ENCODE results near the gene HSD17B13.
"Not testable (repeated sequence)": the region's sequence is repeated elsewhere in the genome, so short reads cannot be mapped to it uniquely, and the experiment has no call there.

Gene HSD17B13

GRCh38 chr4:87315000-87315399, 7.7 kb downstream of the HSD17B13 start:
- not testable (repeated sequence) for DNase-seq (ENCODE audit: low spot score)

- no peak for DNase-seq (ENCODE audit: low spot score)
Measured at GRCh38 chr4:87313756-87314155, 8.9 kb downstream of the HSD17B13 start.

- DNase-seq (ENCODE audit: low spot score) = no peak
Measured at GRCh38 chr4:87311684-87312083, 11.0 kb downstream of the HSD17B13 start.

GRCh38 chr4:87310691-87311335, 11.9 kb downstream of the HSD17B13 start:
- no peak for DNase-seq (ENCODE audit: low spot score)

- no peak for DNase-seq (ENCODE audit: low spot score)
Measured at GRCh38 chr4:87309625-87310024, 13.1 kb downstream of the HSD17B13 start.

- no peak for DNase-seq (ENCODE audit: low spot score)
Measured at GRCh38 chr4:87306056-87306455, 16.6 kb downstream of the HSD17B13 start.

GRCh38 chr4:87305562-87305961, 17.1 kb downstream of the HSD17B13 start:
- DNase-seq (ENCODE audit: low spot score) = no peak

GRCh38 chr4:87304745-87305432, 17.8 kb downstream of the HSD17B13 start:
- no peak for DNase-seq (ENCODE audit: low spot score)

- DNase-seq (ENCODE audit: low spot score) = no peak
Measured at GRCh38 chr4:87299898-87300297, 22.8 kb downstream of the HSD17B13 start.

- DNase-seq (ENCODE audit: low spot score) = no peak
Measured at GRCh38 chr4:87298362-87298761, 24.3 kb downstream of the HSD17B13 start.

- DNase-seq (ENCODE audit: low spot score) = not testable (repeated sequence)
Measured at GRCh38 chr4:87294911-87295310, 27.8 kb downstream of the HSD17B13 start.

- DNase-seq (ENCODE audit: low spot score) = not testable (repeated sequence)
Measured at GRCh38 chr4:87293889-87294288, 28.8 kb downstream of the HSD17B13 start.

- DNase-seq (ENCODE audit: low spot score) = no peak
Measured at GRCh38 chr4:87286970-87287369, 35.7 kb downstream of the HSD17B13 start.

GRCh38 chr4:87284268-87284667, 38.4 kb downstream of the HSD17B13 start:
- DNase-seq (ENCODE audit: low spot score) = not testable (repeated sequence)

- no peak for DNase-seq (ENCODE audit: low spot score)
Measured at GRCh38 chr4:87283151-87283550, 39.5 kb downstream of the HSD17B13 start.

- no peak for DNase-seq (ENCODE audit: low spot score)
Measured at GRCh38 chr4:87281603-87282002, 41.1 kb downstream of the HSD17B13 start.

GRCh38 chr4:87278335-87278794, 44.3 kb downstream of the HSD17B13 start:
- DNase-seq (ENCODE audit: low spot score) = no peak

- no peak for DNase-seq (ENCODE audit: low spot score)
Measured at GRCh38 chr4:87275311-87275710, 47.4 kb downstream of the HSD17B13 start.

GRCh38 chr4:87274803-87275202, 47.9 kb downstream of the HSD17B13 start:
- DNase-seq (ENCODE audit: low spot score) = no peak

- no peak for DNase-seq (ENCODE audit: low spot score)
Measured at GRCh38 chr4:87274327-87274726, 48.4 kb downstream of the HSD17B13 start.

- no peak for DNase-seq (ENCODE audit: low spot score)
Measured at GRCh38 chr4:87270825-87271224, 51.9 kb downstream of the HSD17B13 start.

GRCh38 chr4:87270144-87270543, 52.5 kb downstream of the HSD17B13 start:
- DNase-seq (ENCODE audit: low spot score) = peak; percentile 85

- DNase-seq (ENCODE audit: low spot score) = no peak
Measured at GRCh38 chr4:87268411-87268810, 54.3 kb downstream of the HSD17B13 start.

- no peak for DNase-seq (ENCODE audit: low spot score)
Measured at GRCh38 chr4:87266986-87267385, 55.7 kb downstream of the HSD17B13 start.

Measured in Ammon's horn (tissue), 1 donor.